Cardiac muscle cell (in vitro differentiated cells and primary cell): ENCODE data around the gene PTPRT. TPM values are rescaled to one million over a fixed set of nuclear protein-coding genes. Genes with fewer than 3 reads are reported as not detected.

ENCODE experiments used
- DNase-seq, 2 donors: peaks; one replicate each; pipeline versions ENCODE4 v3.0.0 to v3.0.0-alpha.2; 2010 to 2017; ENCODE audit warnings: low read depth in 1 of 2, low spot score in 1 of 2
- H3K27ac ChIP-seq: fragments of 200-600 bp; sonication (generic); 2 replicates; pipeline ENCODE4 v1.5.1; 2016
- H3K27me3 ChIP-seq: fragments of 200-600 bp; sonication (generic); 2 replicates; pipeline ENCODE4 v1.6.0; 2016; ENCODE audit warnings: control low read depth
- H3K36me3 ChIP-seq: fragments of 200-600 bp; sonication (generic); 2 replicates; pipeline ENCODE4 v1.5.1; 2016; ENCODE audit warnings: control low read depth
- H3K4me1 ChIP-seq: fragments of 200-600 bp; sonication (generic); 2 replicates; pipeline ENCODE4 v1.8.1; 2017; ENCODE audit warnings: low read depth, mild to moderate bottlenecking, mixed run types
- H3K4me3 ChIP-seq: fragments of 200-600 bp; sonication (generic); 2 replicates; pipeline ENCODE4 v1.5.1; 2016; ENCODE audit warnings: mild to moderate bottlenecking
- H3K9me3 ChIP-seq: fragments of 200-600 bp; sonication (generic); 2 replicates; pipeline ENCODE4 v1.5.1; 2017; ENCODE audit warnings: low read depth, mild to moderate bottlenecking, control low read depth
- CTCF ChIP-seq: IDR thresholded peaks from 2 replicates; pipeline ENCODE4 v1.5.1; 2012; ENCODE audit warnings: low read depth, mild to moderate bottlenecking, low read length
- polyA plus RNA-seq: library from polyadenylated mRNA; unstranded; fragments of >200 nt; fragmentation: Nextera tagmentation; extraction: Ambion mirVana; gene quantifications from 2 replicates; pipeline ENCODE4 v1.2.1, GENCODE V29; 2016
- total RNA-seq: library from RNA; depleted of rRNA; stranded (reverse); fragments of >200 nt; gene quantifications from 2 replicates; pipeline ENCODE4 v1.2.3, GENCODE V29; 2016

The PTPRT gene
- total and polyA plus RNA-seq, 2 experiments from 2014 or later = 0.30 to 1.4 TPM

- H3K27me3 ChIP-seq = no peaks in the 10 kb centered on the region
- H3K27ac ChIP-seq = no peak overlapping the region
- no peak overlapping the region for H3K4me3 ChIP-seq
- H3K4me1 ChIP-seq = no peaks in the 10 kb centered on the region
- no peaks in the 10 kb centered on the region for H3K9me3 ChIP-seq
- H3K36me3 ChIP-seq = no peaks in the 10 kb centered on the region
- no peak for TF ChIP-seq CTCF
- DNase-seq = no peak
Observed at GRCh38 chr20:42100137-42100704, 1089.5 kb downstream of the PTPRT start.

- H3K36me3 ChIP-seq = no peaks in the 10 kb centered on the region
- H3K9me3 ChIP-seq = no peaks in the 10 kb centered on the region
- H3K27me3 ChIP-seq = no peaks in the 10 kb centered on the region
- no peaks in the 10 kb centered on the region for H3K4me1 ChIP-seq
- H3K27ac ChIP-seq = no peak overlapping the region
- no peak overlapping the region for H3K4me3 ChIP-seq
- no peak for DNase-seq
- TF ChIP-seq CTCF = no peak
Observed at GRCh38 chr20:42099101-42099500, 1090.6 kb downstream of the PTPRT start.

GRCh38 chr20:42098418-42098817 lies 1091.3 kb downstream of the PTPRT start:
- Histone ChIP-seq H3K4me1 (no peaks in the 10 kb centered on the region), H3K36me3 (no peaks in the 10 kb centered on the region), H3K27me3 (no peaks in the 10 kb centered on the region), H3K4me3 (no peak overlapping the region), H3K27ac (no peak overlapping the region), H3K9me3 (no peaks in the 10 kb centered on the region)
- no peak for DNase-seq
- no peak for TF ChIP-seq CTCF

- H3K4me3 ChIP-seq = no peak overlapping the region
- H3K27me3 ChIP-seq = no peaks in the 10 kb centered on the region
- H3K9me3 ChIP-seq = no peaks in the 10 kb centered on the region
- H3K27ac ChIP-seq = no peak overlapping the region
- TF ChIP-seq CTCF = no peak
- no peak for DNase-seq
- no peaks in the 10 kb centered on the region for H3K36me3 ChIP-seq
- no peaks in the 10 kb centered on the region for H3K4me1 ChIP-seq
Observed at GRCh38 chr20:42097741-42098140, 1092.0 kb downstream of the PTPRT start.

GRCh38 chr20:42095221-42095620 lies 1094.5 kb downstream of the PTPRT start:
- Histone ChIP-seq H3K9me3 (no peaks in the 10 kb centered on the region), H3K27me3 (no peaks in the 10 kb centered on the region), H3K27ac (no peak overlapping the region), H3K4me3 (no peak overlapping the region), H3K4me1 (no peaks in the 10 kb centered on the region), H3K36me3 (no peaks in the 10 kb centered on the region)
- no peak for TF ChIP-seq CTCF
- DNase-seq = no peak
